IMR-90 (cell line): ENCODE data around the gene KRT34. TPM values are rescaled to one million over a fixed set of nuclear protein-coding genes. Genes with fewer than 3 reads are reported as not detected.

Source experiments
- ATAC-seq: fragments of 200-7000 bp; cut with Tn5 transposase; 2 replicates; pipeline ENCODE4 v1.9.1; 2020; ENCODE audit warnings: low read depth, mild to moderate bottlenecking, moderate library complexity
- BruUV-seq: library from RNA; stranded (reverse); fragments of 400-500 nt; replicated peaks from 2 replicates; lab custom pipeline; 2021; lab: Mats Ljungman, UMichigan
- CTCF ChIA-PET: fragments of 300-600 bp; formaldehyde crosslinking; extraction: SDS; loops from one replicate; lab custom pipeline; 2021; ENCODE audit warnings: antibody characterized with exemption; lab: Yijun Ruan, JAX
- POLR2A ChIA-PET: fragments of 300-600 bp; sonication (Branson Sonifier 250); formaldehyde crosslinking; loops from one replicate; lab custom pipeline; 2022; ENCODE audit warnings: antibody characterized with exemption; ENCODE audit not compliant: unreplicated experiment; lab: Charles Lee
- DNase-seq: peaks from one replicate; pipeline ENCODE4 v3.0.0; 2013
- H2AFZ ChIP-seq: replicated peaks from 2 replicates; pipeline ENCODE3; 2013; ENCODE audit warnings: low read length, mild to moderate bottlenecking; ENCODE audit not compliant: poor library complexity
- H2AK5ac ChIP-seq: 2 replicates; pipeline ENCODE4 v1.6.1; 2013; ENCODE audit warnings: low read depth, low read length, inconsistent platforms
- H2AK9ac ChIP-seq: replicated peaks from 2 replicates; pipeline ENCODE3; 2013; ENCODE audit warnings: mild to moderate bottlenecking, low read depth, low read length, moderate library complexity; ENCODE audit not compliant: poor library complexity
- H2BK120ac ChIP-seq: 2 replicates; pipeline ENCODE4 v1.6.1; 2013; ENCODE audit warnings: low read depth, low read length, inconsistent platforms
- H2BK15ac ChIP-seq: 3 replicates; pipeline ENCODE4 v1.6.1; 2013; ENCODE audit warnings: low read depth, low read length, inconsistent platforms
- H2BK20ac ChIP-seq: 2 replicates; pipeline ENCODE4 v1.6.1; 2013; ENCODE audit warnings: low read depth, mild to moderate bottlenecking, inconsistent platforms, low read length, moderate library complexity
- H2BK5ac ChIP-seq: 2 replicates; pipeline ENCODE4 v1.6.1; 2013; ENCODE audit warnings: mild to moderate bottlenecking, low read depth, low read length, inconsistent platforms; ENCODE audit not compliant: poor library complexity, severe bottlenecking
- H3K14ac ChIP-seq: replicated peaks from 2 replicates; pipeline ENCODE4 v1.6.1; 2013; ENCODE audit warnings: low read depth, low read length, inconsistent platforms
- H3K18ac ChIP-seq: 2 replicates; pipeline ENCODE4 v1.6.1; 2013; ENCODE audit warnings: low read depth, low read length, control low read depth
- H3K23ac ChIP-seq: 2 replicates; pipeline ENCODE4 v1.6.1; 2013; ENCODE audit warnings: low read depth, low read length, inconsistent platforms
- H3K27ac ChIP-seq: 2 replicates; pipeline ENCODE4 v1.5.1; 2013; ENCODE audit warnings: mild to moderate bottlenecking, control low read depth, low read length; ENCODE audit not compliant: insufficient read depth
- H3K27me3 ChIP-seq: 2 replicates; pipeline ENCODE4 v1.6.1; 2013; ENCODE audit warnings: low read length; ENCODE audit not compliant: control insufficient read depth, insufficient read depth
- H3K36me3 ChIP-seq: 2 replicates; pipeline ENCODE4 v1.6.1; 2013; ENCODE audit warnings: low read length, mixed read lengths; ENCODE audit not compliant: control insufficient read depth, insufficient read depth
- H3K4ac ChIP-seq: 2 replicates; pipeline ENCODE4 v1.6.1; 2013; ENCODE audit warnings: low read depth, low read length, inconsistent platforms
- H3K4me1 ChIP-seq: 2 replicates; pipeline ENCODE4 v1.6.1; 2013; ENCODE audit warnings: low read length, mixed read lengths; ENCODE audit not compliant: control insufficient read depth, insufficient read depth
- H3K4me2 ChIP-seq: 2 replicates; pipeline ENCODE4 v1.6.1; 2013; ENCODE audit warnings: low read depth, mild to moderate bottlenecking, control low read depth, low read length, moderate library complexity
- H3K4me3 ChIP-seq: 2 replicates; pipeline ENCODE4 v1.5.1; 2013; ENCODE audit warnings: low read depth, mild to moderate bottlenecking, control low read depth, low read length, moderate library complexity; ENCODE audit not compliant: insufficient read depth
- H3K56ac ChIP-seq: 2 replicates; pipeline ENCODE4 v1.6.1; 2013; ENCODE audit warnings: low read length, inconsistent platforms; ENCODE audit not compliant: insufficient read depth; ENCODE audit errors: extremely low read depth
- H3K79me1 ChIP-seq, 2 experiments: 2 replicates each; pipeline ENCODE4 v1.6.1; 2013; ENCODE audit warnings: low read length in 2 of 2, inconsistent platforms in 1 of 2, low read depth in 1 of 2
- H3K9ac ChIP-seq: 2 replicates; pipeline ENCODE4 v1.6.1; 2013; ENCODE audit warnings: low read depth, low read length, control low read depth
- H3K9me1 ChIP-seq: 2 replicates; pipeline ENCODE4 v1.6.1; 2013; ENCODE audit warnings: low read length, inconsistent platforms; ENCODE audit not compliant: insufficient read depth
- H3K9me3 ChIP-seq: 2 replicates; pipeline ENCODE4 v1.6.1; 2013; ENCODE audit warnings: low read length; ENCODE audit not compliant: control insufficient read depth, insufficient read depth
- H4K20me1 ChIP-seq: 2 replicates; pipeline ENCODE4 v1.6.1; 2013; ENCODE audit warnings: low read length, inconsistent platforms; ENCODE audit not compliant: insufficient read depth
- H4K5ac ChIP-seq: 2 replicates; pipeline ENCODE4 v1.6.1; 2013; ENCODE audit warnings: mild to moderate bottlenecking, low read depth, low read length, control low read depth
- H4K8ac ChIP-seq, 2 experiments: 2 replicates each; pipeline ENCODE4 v1.6.1; 2013; ENCODE audit warnings: low read depth in 2 of 2, low read length in 2 of 2, control low read depth in 1 of 2, inconsistent platforms in 1 of 2
- H4K91ac ChIP-seq: 2 replicates; pipeline ENCODE4 v1.6.1; 2013; ENCODE audit warnings: low read depth, low read length, inconsistent platforms; ENCODE audit not compliant: insufficient read depth
- CHD1 ChIP-seq: IDR thresholded peaks from 2 replicates; pipeline ENCODE4 v1.6.1; 2012; ENCODE audit warnings: low read depth, low read length, improper control_type of control experiment
- FOS ChIP-seq: fragments of 150-350 bp; IDR thresholded peaks from 2 replicates; pipeline ENCODE4 v1.6.1; 2016; ENCODE audit warnings: low read depth, low read length
- WGBS, 2 experiments: methylation state at CpG; one replicate each; pipeline versions ENCODE4 v1.1.5 to v1.1.7; 2013; ENCODE audit warnings: missing lambda C conversion rate in 2 of 2; ENCODE audit not compliant: insufficient read length in 1 of 2; ENCODE audit errors: extremely low coverage in 2 of 2; 5-methylcytosine and 5-hydroxymethylcytosine counted together
- dilution Hi-C: fragments of 300-500 bp; cut with HindIII; formaldehyde crosslinking; loops from one replicate; pipeline ENCODE4 v1.14.3; 2018; ENCODE audit warnings: low sequenced_read_pairs; ENCODE audit not compliant: unreplicated experiment
- in situ Hi-C: fragments of 300-500 bp; cut with MboI; formaldehyde crosslinking; loops from 3 replicates; pipeline ENCODE4 v1.14.3; 2019; ENCODE audit warnings: low sequenced_read_pairs, inconsistent platforms, mixed read lengths
- intact Hi-C: fragments of 100-400 bp; cut with micrococcal nuclease; formaldehyde crosslinking; loops from 2 replicates; pipeline ENCODE4 v1.10.0; 2022
- polyA plus RNA-seq, 3 experiments: library from polyadenylated mRNA; depleted of rRNA; stranded (reverse); fragments of >200 nt; gene quantifications; 2 replicates each; pipeline ENCODE4 v1.2.3, GENCODE V29; 2012; ENCODE audit warnings: low replicate concordance in 1 of 3
- total RNA-seq: library from RNA; depleted of rRNA; stranded (reverse); fragments of >200 nt; gene quantifications from 2 replicates; pipeline ENCODE4 v1.2.3, GENCODE V29; 2012
- TF ChIP-seq, protein P1 (sequence below): conservative IDR thresholded peaks from 2 replicates; pipeline ENCODE4 v1.5.1; 2012; ENCODE audit warnings: mild to moderate bottlenecking, low read depth, low read length, improper control_type of control experiment

The KRT34 gene
- total and polyA plus RNA-seq, 2 of the 4 experiments (the other 2 are of a cell fraction), result 3.4 to 3.6 TPM

DNA sequence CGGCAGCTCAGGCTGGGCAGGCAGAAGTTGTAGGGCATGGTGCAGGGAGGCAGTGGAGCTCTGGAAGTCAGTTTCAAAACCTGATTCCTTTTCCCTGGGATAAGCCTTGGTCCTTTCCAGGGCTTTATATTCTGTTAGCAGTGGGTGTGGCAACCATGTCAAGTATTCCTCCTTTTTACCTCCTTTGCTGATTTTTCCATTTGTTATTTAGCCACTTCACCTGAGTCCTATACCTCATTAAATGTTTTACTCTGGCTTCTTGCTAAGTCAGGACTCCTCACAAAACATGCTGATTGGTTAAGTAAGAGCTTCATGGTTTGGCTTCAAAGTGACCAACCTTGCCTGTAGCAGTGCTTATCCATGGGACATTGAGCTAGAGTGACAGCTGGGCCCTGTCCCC lies 12.4 kb downstream of the KRT34 start, which contains the start of gene KRT33B:
TSS of gene KRT33B (minus strand) at position 101 of the 400 bp plus-strand sequence. CDS start at position 38, 63 bp downstream.
- Histone ChIP-seq H3K4me3 (no peak within 1 kb of the TSS), H2BK5ac (no peak within 1 kb of the TSS), H2AK9ac (no peak within 1 kb of the TSS), H3K4me2 (no peak within 1 kb of the TSS), H2BK20ac (peak within 1 kb of the TSS; percentile 58; the same call in 1 of the 2 replicates), H3K4ac (no peak within 1 kb of the TSS; the same call in 1 of the 2 replicates), H3K9me1 (no peaks in the 10 kb centered on the region), H3K27ac (no peak within 1 kb of the TSS), H3K18ac (no peak within 1 kb of the TSS; the same call in 1 of the 2 replicates), H2AFZ (no peak within 1 kb of the TSS), H4K5ac (no peak within 1 kb of the TSS), H3K79me1 (no peaks in the 10 kb centered on the region), H2AK5ac (0 out of 2 replicates have a peak within 1 kb of the TSS, but pooled peaks have one; percentile 52), H3K23ac (no peak within 1 kb of the TSS), H4K91ac (0 out of 2 replicates have a peak within 1 kb of the TSS, but pooled peaks have one; percentile 39), H2BK15ac (peak within 1 kb of the TSS; percentile 46; the same call in 2 of the 3 replicates), H2BK120ac (no peak within 1 kb of the TSS; the same call in 1 of the 2 replicates), H4K8ac (0 out of 4 replicates have a peak within 1 kb of the TSS, but pooled peaks of 1 of the 2 experiments have one; percentile 3), H3K9me3 (peaks cover 4% of the 10 kb centered on the region; the same call in 1 of the 2 replicates), H3K4me1 (peaks cover 8% of the 10 kb centered on the region; the same call in 1 of the 2 replicates), H3K9ac (no peak within 1 kb of the TSS), H3K27me3 (no peaks in the 10 kb centered on the region), H3K36me3 (no peaks in the 10 kb centered on the region), H3K14ac (no peak within 1 kb of the TSS), H4K20me1 (no peaks in the 10 kb centered on the region), H3K56ac (no peak within 1 kb of the TSS)
- in situ Hi-C loops, result loop anchor here (10.0 kb wide), 1 partner anchor 55 kb away; the partner anchor contains the start of gene KRTAP17-1
- no peak for ATAC-seq
- no peak for DNase-seq
- intact Hi-C loops, result no loop called here
- dilution Hi-C loops, result no loop called here
- BruUV-seq, result no TSS peak
- no CpG with 5 or more reads among the region's 1 CpG for WGBS, 2 experiments
- TF ChIP-seq FOS (no peak), CHD1 (no peak)
- TF ChIP-seq, protein P1, sequence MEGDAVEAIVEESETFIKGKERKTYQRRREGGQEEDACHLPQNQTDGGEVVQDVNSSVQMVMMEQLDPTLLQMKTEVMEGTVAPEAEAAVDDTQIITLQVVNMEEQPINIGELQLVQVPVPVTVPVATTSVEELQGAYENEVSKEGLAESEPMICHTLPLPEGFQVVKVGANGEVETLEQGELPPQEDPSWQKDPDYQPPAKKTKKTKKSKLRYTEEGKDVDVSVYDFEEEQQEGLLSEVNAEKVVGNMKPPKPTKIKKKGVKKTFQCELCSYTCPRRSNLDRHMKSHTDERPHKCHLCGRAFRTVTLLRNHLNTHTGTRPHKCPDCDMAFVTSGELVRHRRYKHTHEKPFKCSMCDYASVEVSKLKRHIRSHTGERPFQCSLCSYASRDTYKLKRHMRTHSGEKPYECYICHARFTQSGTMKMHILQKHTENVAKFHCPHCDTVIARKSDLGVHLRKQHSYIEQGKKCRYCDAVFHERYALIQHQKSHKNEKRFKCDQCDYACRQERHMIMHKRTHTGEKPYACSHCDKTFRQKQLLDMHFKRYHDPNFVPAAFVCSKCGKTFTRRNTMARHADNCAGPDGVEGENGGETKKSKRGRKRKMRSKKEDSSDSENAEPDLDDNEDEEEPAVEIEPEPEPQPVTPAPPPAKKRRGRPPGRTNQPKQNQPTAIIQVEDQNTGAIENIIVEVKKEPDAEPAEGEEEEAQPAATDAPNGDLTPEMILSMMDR, result no peak
- CTCF ChIA-PET, result no interaction called here
- POLR2A ChIA-PET, result no interaction called here
